ENCODE measurements around the gene PCDHGA4.

The PCDHGA4 gene

GRCh38 chr5:141351591-141351990 lies 3.2 kb upstream of the PCDHGA4 start (continued):
- TF ChIP-seq TSHZ1 (tag by site-specific recombination; IDR thresholded peaks at IDR 0.05; ENCODE audit: borderline replicate concordance) (no peak), ZNF302 (tag by site-specific recombination; IDR thresholded peaks at IDR 0.05; ENCODE audit: low read depth) (no peak), ZNF148 (tag by site-specific recombination; IDR thresholded peaks at IDR 0.05; ENCODE audit: borderline replicate concordance) (no peak), ZNF621 (tag by site-specific recombination; IDR thresholded peaks at IDR 0.05) (no peak), TRIM28 (IDR thresholded peaks at IDR 0.05; ENCODE audit: borderline replicate concordance, low read length) (no peak), ZNF239 (tag by site-specific recombination; IDR thresholded peaks at IDR 0.05) (no peak), ZNF248 (tag by site-specific recombination; IDR thresholded peaks at IDR 0.05) (no peak), HOXC10 (CRISPR knock-in tag; IDR thresholded peaks at IDR 0.05) (no peak), ZSCAN18 (tag by site-specific recombination; IDR thresholded peaks at IDR 0.05) (no peak), ZNF324 (tag by site-specific recombination; IDR thresholded peaks at IDR 0.05) (no peak), BCL11B (tag by site-specific recombination; IDR thresholded peaks at IDR 0.05; ENCODE audit: low read depth) (no peak)

- Histone ChIP-seq H3K36me3 (ENCODE audit: control insufficient read depth in 2 of 2, insufficient read depth in 1 of 2, low read length in 2 of 2) (no peaks in the 10 kb centered on the region), H3K9me3 (ENCODE audit: control insufficient read depth, insufficient read depth, low read depth, low read length) (peaks cover 1% of the 10 kb centered on the region; the same call in 1 of the 2 replicates), H3K4me1 (ENCODE audit: control insufficient read depth, insufficient read depth, low read length) (no peaks in the 10 kb centered on the region), H3K27ac (ENCODE audit: extremely low read depth, low read depth, low read length) (no peak overlapping the region), H3K4me3 (ENCODE audit: low read depth, low read length) (no peak overlapping the region)
- POLR2A ChIA-PET, result no interaction called here
- CTCF ChIA-PET, result interaction anchor here (0.7 to 2.6 kb wide), 12 partner anchors 9 to 208 kb away, joined by 3 to 17 read pairs (median 6); partner anchors contain the start of genes PCDHGA2 and PCDHGA5
- TF ChIP-seq ZNF792 (tag by site-specific recombination; IDR thresholded peaks at IDR 0.05), result no peak
- TF ChIP-seq ZFP3 (tag by site-specific recombination; IDR thresholded peaks at IDR 0.05; ENCODE audit: low read depth), result no peak
- no peak for TF ChIP-seq ZNF558 (tag by site-specific recombination; IDR thresholded peaks at IDR 0.05)
- no peak for TF ChIP-seq AEBP2 (tag by site-specific recombination; IDR thresholded peaks at IDR 0.05; ENCODE audit: borderline replicate concordance)
- TF ChIP-seq ZNF521 (tag by site-specific recombination; IDR thresholded peaks at IDR 0.05), result no peak
- TF ChIP-seq SP3 (tag by site-specific recombination; IDR thresholded peaks at IDR 0.05), result no peak
- no peak for TF ChIP-seq ZNF654 (tag by site-specific recombination; IDR thresholded peaks at IDR 0.05; ENCODE audit: low read depth)
- TF ChIP-seq ZNF76 (tag by site-specific recombination; IDR thresholded peaks at IDR 0.05; ENCODE audit: borderline replicate concordance, low read depth), result no peak
- no peak for TF ChIP-seq TRIM28 (IDR thresholded peaks at IDR 0.05; ENCODE audit: borderline replicate concordance, low read length)
- TF ChIP-seq ZNF391 (tag by site-specific recombination; IDR thresholded peaks at IDR 0.05; ENCODE audit: borderline replicate concordance, low read depth), result no peak
- TF ChIP-seq MEIS1 (CRISPR knock-in tag; IDR thresholded peaks at IDR 0.05; ENCODE audit: borderline replicate concordance), result no peak
- no peak for TF ChIP-seq ZNF341 (tag by site-specific recombination; IDR thresholded peaks at IDR 0.05; ENCODE audit: low read depth)
- no peak for TF ChIP-seq ZNF202 (tag by site-specific recombination; IDR thresholded peaks at IDR 0.05; ENCODE audit: borderline replicate concordance)
- TF ChIP-seq ZNF266 (tag by site-specific recombination; IDR thresholded peaks at IDR 0.05; ENCODE audit: low read depth), result no peak
These were observed 820 bp downstream of the PCDHGA4 start for GRCh38 chr5:141355641-141356040.

All from HEK293 (cell line).